ENCODE data around the gene SORL1-AS1.

- TF ChIP-seq POLR2A (IDR thresholded peaks at IDR 0.05; ENCODE audit: low read depth, low read length) (no peak), POLR2AphosphoS5 (IDR thresholded peaks at IDR 0.05; ENCODE audit: low read depth, low read length) (no peak)
Observed at GRCh38 chr11:121487191-121487590, 34.4 kb upstream of the SORL1-AS1 start.

All from GM12892 (cell line).